Osteocyte (in vitro differentiated cells): ENCODE measurements around the gene NR2F1. TPM values are rescaled to one million over a fixed set of nuclear protein-coding genes. Genes with fewer than 3 reads are reported as not detected.

Experiments used
- DNase-seq: peaks from one replicate; pipeline ENCODE4 v3.0.0; 2021; ENCODE audit warnings: mixed read lengths; ENCODE audit not compliant: unreplicated experiment; ENCODE audit errors: extremely low spot score
- H3K27ac Mint-ChIP-seq: one replicate; pipeline ENCODE4 v1.8.0; 2021; ENCODE audit warnings: mild to moderate bottlenecking, mixed read lengths; ENCODE audit not compliant: unreplicated experiment
- H3K27me3 Mint-ChIP-seq: one replicate; pipeline ENCODE4 v1.8.0; 2021; ENCODE audit warnings: mixed read lengths; ENCODE audit not compliant: unreplicated experiment
- H3K36me3 Mint-ChIP-seq: one replicate; pipeline ENCODE4 v1.8.0; 2021; ENCODE audit warnings: mixed read lengths; ENCODE audit not compliant: unreplicated experiment
- H3K4me1 Mint-ChIP-seq: one replicate; pipeline ENCODE4 v1.8.0; 2021; ENCODE audit warnings: mixed read lengths; ENCODE audit not compliant: unreplicated experiment
- H3K4me3 Mint-ChIP-seq: one replicate; pipeline ENCODE4 v1.8.0; 2021; ENCODE audit warnings: mild to moderate bottlenecking, moderate library complexity, mixed read lengths; ENCODE audit not compliant: unreplicated experiment
- H3K9me3 Mint-ChIP-seq: one replicate; pipeline ENCODE4 v1.8.0; 2021; ENCODE audit warnings: mixed read lengths; ENCODE audit not compliant: unreplicated experiment
- total RNA-seq: library from RNA; stranded (reverse); gene quantifications from 2 replicates; pipeline ENCODE4 v1.2.1, GENCODE V29; 2021
- TF ChIP-seq, protein P1 (sequence below): fragments of 200-600 bp; sonication (generic); IDR thresholded peaks from 2 replicates; pipeline ENCODE4 v1.5.0; 2021; ENCODE audit warnings: antibody characterized with exemption, mild to moderate bottlenecking, moderate library complexity

NR2F1 gene
- total RNA-seq, 1 donor from 2014 or later, result 197 TPM

DNA sequence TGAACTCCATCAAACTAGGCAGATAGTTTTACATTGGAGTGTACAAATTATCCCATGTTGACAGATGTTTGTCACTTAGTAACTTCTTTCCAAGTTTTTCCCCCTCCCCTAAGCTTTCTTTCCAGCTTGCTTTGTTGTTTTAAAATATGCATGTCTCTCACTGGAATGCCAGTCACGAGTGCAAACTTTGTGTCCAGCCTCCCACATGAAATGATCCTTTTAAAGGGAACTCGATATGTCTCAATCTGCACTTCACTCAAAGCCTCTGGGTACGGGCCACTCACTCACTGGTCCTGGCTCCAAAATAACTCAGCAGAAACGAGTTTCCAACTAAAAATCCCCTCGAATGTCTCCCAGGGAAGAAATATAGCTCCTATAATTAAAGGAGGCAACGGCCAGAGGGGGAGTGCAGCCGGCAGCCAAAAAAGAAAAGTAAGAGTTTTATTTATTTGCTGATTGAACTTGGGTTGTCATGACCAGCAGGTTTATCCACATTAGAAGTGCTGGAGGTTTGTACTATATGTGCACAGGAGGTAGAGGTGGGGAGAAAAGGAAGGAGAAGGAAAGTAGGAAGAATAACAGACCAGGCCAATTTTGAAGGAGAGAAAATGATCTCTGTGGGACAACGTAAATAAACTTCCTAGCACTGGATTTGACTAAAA is 17.5 kb downstream of the NR2F1 start:
- H3K9me3 Mint-ChIP-seq, result no peaks in the 10 kb centered on the region
- no peak overlapping the region for H3K27ac Mint-ChIP-seq
- no peak for DNase-seq
- no peaks in the 10 kb centered on the region for H3K27me3 Mint-ChIP-seq
- peaks cover 41% of the 10 kb centered on the region for H3K4me1 Mint-ChIP-seq
- H3K36me3 Mint-ChIP-seq, result peaks cover 4% of the 10 kb centered on the region
- no peak overlapping the region for H3K4me3 Mint-ChIP-seq
- TF ChIP-seq, protein P1, sequence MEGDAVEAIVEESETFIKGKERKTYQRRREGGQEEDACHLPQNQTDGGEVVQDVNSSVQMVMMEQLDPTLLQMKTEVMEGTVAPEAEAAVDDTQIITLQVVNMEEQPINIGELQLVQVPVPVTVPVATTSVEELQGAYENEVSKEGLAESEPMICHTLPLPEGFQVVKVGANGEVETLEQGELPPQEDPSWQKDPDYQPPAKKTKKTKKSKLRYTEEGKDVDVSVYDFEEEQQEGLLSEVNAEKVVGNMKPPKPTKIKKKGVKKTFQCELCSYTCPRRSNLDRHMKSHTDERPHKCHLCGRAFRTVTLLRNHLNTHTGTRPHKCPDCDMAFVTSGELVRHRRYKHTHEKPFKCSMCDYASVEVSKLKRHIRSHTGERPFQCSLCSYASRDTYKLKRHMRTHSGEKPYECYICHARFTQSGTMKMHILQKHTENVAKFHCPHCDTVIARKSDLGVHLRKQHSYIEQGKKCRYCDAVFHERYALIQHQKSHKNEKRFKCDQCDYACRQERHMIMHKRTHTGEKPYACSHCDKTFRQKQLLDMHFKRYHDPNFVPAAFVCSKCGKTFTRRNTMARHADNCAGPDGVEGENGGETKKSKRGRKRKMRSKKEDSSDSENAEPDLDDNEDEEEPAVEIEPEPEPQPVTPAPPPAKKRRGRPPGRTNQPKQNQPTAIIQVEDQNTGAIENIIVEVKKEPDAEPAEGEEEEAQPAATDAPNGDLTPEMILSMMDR, result no peak

DNA sequence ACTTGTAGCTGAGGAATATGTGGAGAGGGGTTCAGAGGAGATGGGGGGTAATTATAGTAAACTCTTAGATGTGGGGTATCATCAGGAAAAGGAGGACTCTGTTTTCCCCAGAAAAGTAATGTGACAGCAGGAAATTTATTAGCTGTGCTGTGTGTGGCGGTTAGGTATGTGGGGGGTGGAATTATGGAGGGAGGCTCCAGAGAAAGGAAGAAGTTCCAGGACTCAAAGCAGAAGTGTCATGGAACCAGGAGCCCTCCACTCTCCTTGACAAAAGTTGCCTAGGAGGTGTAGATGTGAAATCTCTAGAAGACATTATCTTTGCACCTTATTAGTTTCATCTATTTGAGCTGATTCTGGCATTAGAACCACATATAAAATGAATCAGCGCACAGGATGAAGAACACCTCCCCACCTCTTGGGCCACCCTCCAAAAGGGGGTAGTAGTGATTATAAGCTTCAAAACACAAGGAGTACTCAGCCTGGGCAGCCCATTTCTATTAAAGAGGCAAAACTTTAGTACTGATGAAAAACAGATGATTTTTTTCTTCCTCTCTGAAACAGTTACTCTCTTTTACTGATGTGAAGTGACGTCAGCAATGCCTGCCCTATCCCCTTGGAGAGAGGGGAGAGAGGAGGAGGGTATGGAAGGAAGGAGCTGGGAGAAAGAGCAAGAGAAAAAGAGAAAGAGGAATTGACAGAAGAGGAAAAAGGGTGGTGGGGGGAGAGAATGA is 18.2 kb downstream of the NR2F1 start:
- Mint-ChIP-seq H3K27me3 (no peaks in the 10 kb centered on the region), H3K27ac (no peak overlapping the region), H3K36me3 (no peaks in the 10 kb centered on the region), H3K4me3 (no peak overlapping the region), H3K9me3 (no peaks in the 10 kb centered on the region), H3K4me1 (peaks cover 40% of the 10 kb centered on the region)
- DNase-seq, result no peak
- TF ChIP-seq, protein P1, result no peak

DNA sequence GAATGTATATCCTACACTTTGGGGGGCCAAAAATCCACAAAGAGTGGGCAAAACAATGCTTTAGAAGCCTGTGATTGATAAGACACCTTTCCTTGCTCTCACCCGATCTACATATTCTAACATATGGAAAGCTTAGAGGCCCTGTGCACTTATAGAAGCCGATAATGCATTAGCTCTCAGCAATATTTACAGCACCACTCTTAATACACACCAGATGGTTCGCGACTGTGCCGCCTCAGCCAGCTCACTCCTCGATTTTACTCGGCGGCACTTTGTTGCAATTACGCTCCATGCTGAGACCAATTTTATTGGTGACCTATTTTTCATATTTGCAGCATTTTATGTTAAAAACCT is 18.8 kb downstream of the NR2F1 start:
- no peaks in the 10 kb centered on the region for H3K9me3 Mint-ChIP-seq
- no peak for DNase-seq
- TF ChIP-seq, protein P1, result no peak
- no peaks in the 10 kb centered on the region for H3K27me3 Mint-ChIP-seq
- H3K4me3 Mint-ChIP-seq, result no peak overlapping the region
- no peaks in the 10 kb centered on the region for H3K36me3 Mint-ChIP-seq
- H3K4me1 Mint-ChIP-seq, result peaks cover 40% of the 10 kb centered on the region
- no peak overlapping the region for H3K27ac Mint-ChIP-seq

DNA sequence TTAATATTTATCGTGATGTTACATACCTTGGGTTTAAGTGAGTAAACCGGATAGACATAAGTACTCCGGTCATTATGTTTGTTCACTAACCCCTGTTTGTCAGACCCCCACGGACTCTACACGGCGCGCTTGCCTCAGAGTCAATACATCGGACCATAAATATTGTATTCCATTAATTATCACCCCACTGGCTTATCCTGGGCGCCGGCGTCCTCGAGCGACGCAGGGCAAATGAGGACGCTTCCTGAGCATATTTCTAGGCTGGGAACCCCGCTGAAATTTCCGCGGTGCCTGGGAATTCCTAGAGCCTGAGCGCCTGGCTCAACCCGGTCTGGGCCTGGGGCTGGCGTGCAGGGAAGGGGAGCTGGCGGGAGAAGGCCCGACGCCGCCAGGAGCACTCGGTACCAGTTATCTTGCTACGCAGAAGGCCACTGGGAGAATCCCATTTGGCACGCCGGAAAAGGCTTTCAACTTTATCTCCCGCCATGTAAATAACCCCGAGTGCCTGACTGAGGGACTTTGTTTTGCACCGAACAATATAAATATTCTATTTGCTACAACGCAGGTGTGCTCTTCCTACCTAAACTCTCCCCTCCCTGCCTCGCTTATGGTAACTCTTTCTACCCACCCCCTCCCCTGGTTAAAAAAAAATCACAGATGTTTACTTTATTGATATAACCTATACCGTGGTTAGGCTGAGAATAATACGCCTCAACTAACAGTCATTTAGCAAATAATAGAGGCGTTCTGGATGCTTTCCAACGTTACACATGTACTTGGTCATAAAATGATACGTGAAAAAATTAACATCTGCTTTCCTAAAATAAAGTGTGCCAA is 19.4 kb downstream of the NR2F1 start:
- Mint-ChIP-seq H3K27ac (no peak overlapping the region), H3K27me3 (no peaks in the 10 kb centered on the region), H3K9me3 (no peaks in the 10 kb centered on the region), H3K4me1 (peaks cover 47% of the 10 kb centered on the region), H3K36me3 (no peaks in the 10 kb centered on the region), H3K4me3 (no peak overlapping the region)
- TF ChIP-seq, protein P1, result no peak
- no peak for DNase-seq
